Endodermal cell (in vitro differentiated cells): Measurements from ENCODE around the gene FIBCD1. TPM values are rescaled to one million over a fixed set of nuclear protein-coding genes. Genes with fewer than 3 reads are reported as not detected.

Source experiments
- DNase-seq: peaks from one replicate; pipeline ENCODE4 v3.0.0-alpha.2; 2017
- H3K27ac ChIP-seq: 2 replicates; pipeline ENCODE4 v1.5.1; 2013; ENCODE audit warnings: mild to moderate bottlenecking, low read depth, low read length, moderate library complexity
- H3K27me3 ChIP-seq: 2 replicates; pipeline ENCODE4 v1.6.1; 2013; ENCODE audit warnings: mild to moderate bottlenecking, low read length, moderate library complexity; ENCODE audit not compliant: insufficient read depth, control insufficient read depth, poor library complexity, severe bottlenecking
- H3K36me3 ChIP-seq: 2 replicates; pipeline ENCODE4 v1.7.0; 2013; ENCODE audit warnings: mild to moderate bottlenecking, low read length, moderate library complexity; ENCODE audit not compliant: control insufficient read depth, insufficient read depth
- H3K4me1 ChIP-seq: one replicate; pipeline ENCODE4 v1.7.0; 2013; ENCODE audit warnings: low read length; ENCODE audit not compliant: control insufficient read depth, insufficient read depth
- H3K4me3 ChIP-seq: 2 replicates; pipeline ENCODE4 v1.5.1; 2013; ENCODE audit warnings: mild to moderate bottlenecking, low read length, moderate library complexity
- H3K9ac ChIP-seq: 2 replicates; pipeline ENCODE4 v1.6.1; 2013; ENCODE audit warnings: mild to moderate bottlenecking, low read length, moderate library complexity; ENCODE audit not compliant: poor library complexity, severe bottlenecking; ENCODE audit errors: extremely low read depth
- H3K9me3 ChIP-seq: 2 replicates; pipeline ENCODE4 v1.6.1; 2013; ENCODE audit warnings: mild to moderate bottlenecking, low read length, moderate library complexity; ENCODE audit not compliant: control insufficient read depth
- H3K27ac Mint-ChIP-seq: 2 replicates; pipeline ENCODE4 v1.8.0; 2020; ENCODE audit warnings: mixed read lengths
- H3K27me3 Mint-ChIP-seq: 2 replicates; pipeline ENCODE4 v1.8.0; 2021; ENCODE audit warnings: mild to moderate bottlenecking, mixed read lengths; ENCODE audit not compliant: insufficient read depth
- H3K36me3 Mint-ChIP-seq: 2 replicates; pipeline ENCODE4 v1.8.0; 2020; ENCODE audit warnings: low read depth, mixed read lengths
- H3K4me1 Mint-ChIP-seq: 2 replicates; pipeline ENCODE4 v1.8.0; 2020; ENCODE audit warnings: mixed read lengths
- H3K4me3 Mint-ChIP-seq: 2 replicates; pipeline ENCODE4 v1.8.0; 2020; ENCODE audit warnings: mild to moderate bottlenecking, moderate library complexity, mixed read lengths
- H3K9me3 Mint-ChIP-seq: 2 replicates; pipeline ENCODE4 v1.8.0; 2020; ENCODE audit warnings: mild to moderate bottlenecking, mixed read lengths
- CTCF ChIP-seq: fragments of 200-600 bp; sonication (generic); conservative IDR thresholded peaks from 2 replicates; pipeline ENCODE4 v1.5.0; 2021; ENCODE audit warnings: antibody characterized with exemption, mild to moderate bottlenecking
- WGBS, 2 experiments: methylation state at CpG; one replicate each; pipeline versions ENCODE4 v1.1.5 to v1.1.7; 2013; ENCODE audit warnings: missing lambda C conversion rate in 2 of 2, mixed read lengths in 1 of 2; ENCODE audit not compliant: insufficient coverage in 1 of 2, insufficient read length in 1 of 2; 5-methylcytosine and 5-hydroxymethylcytosine counted together
- total RNA-seq, 2 donors: library from RNA; stranded (reverse); fragmentation: NEBNext Ultra II Directional in 1 of 2; extraction: Animal tissue kit (Norgen Biotek cat#: 25700) in 1 of 2; gene quantifications; 2 replicates in 1 of 2; 3 replicates in 1 of 2; pipeline ENCODE4 v1.2.1, GENCODE V29; 2021

The FIBCD1 gene
- total RNA-seq, 2 donors from 2014 or later, result 2.8 to 3.7 TPM

GRCh38 chr9:130870491-130871381 is 68.3 kb downstream of the FIBCD1 start:
- WGBS, 2 experiments, result 87 to 91% methylated on average over 16 to 17 of the region's 17 CpGs
- Mint-ChIP-seq H3K36me3 (peaks cover 72% of the 10 kb centered on the region), H3K27ac (peak overlapping the region; percentile 62)

GRCh38 chr9:130869250-130869649 is 69.8 kb downstream of the FIBCD1 start:
- Mint-ChIP-seq H3K4me1 (peaks cover 2% of the 10 kb centered on the region), H3K4me3 (no peak overlapping the region), H3K27ac (no peak overlapping the region), H3K9me3 (no peaks in the 10 kb centered on the region), H3K36me3 (peaks cover 68% of the 10 kb centered on the region), H3K27me3 (no peaks in the 10 kb centered on the region)
- Histone ChIP-seq H3K9me3 (no peaks in the 10 kb centered on the region), H3K9ac (no peak overlapping the region), H3K36me3 (peaks cover 58% of the 10 kb centered on the region), H3K27ac (no peak overlapping the region), H3K4me3 (no peak overlapping the region), H3K27me3 (no peaks in the 10 kb centered on the region), H3K4me1 (no peaks in the 10 kb centered on the region)
- WGBS, 2 experiments, result 93 to 100% methylated on average over 6 to 8 of the region's 8 CpGs
- no peak for TF ChIP-seq CTCF
- no peak for DNase-seq

More at GRCh38 chr9:130870491-130871381, 68.3 kb downstream of the FIBCD1 start:
- Mint-ChIP-seq H3K9me3 (no peaks in the 10 kb centered on the region), H3K4me1 (peaks cover 2% of the 10 kb centered on the region), H3K4me3 (no peak overlapping the region), H3K27me3 (no peaks in the 10 kb centered on the region)
- no peak for TF ChIP-seq CTCF
- Histone ChIP-seq H3K4me3 (no peak overlapping the region), H3K27me3 (no peaks in the 10 kb centered on the region), H3K27ac (no peak overlapping the region), H3K9ac (no peak overlapping the region), H3K9me3 (no peaks in the 10 kb centered on the region), H3K4me1 (no peaks in the 10 kb centered on the region), H3K36me3 (peaks cover 61% of the 10 kb centered on the region)
- no peak for DNase-seq

GRCh38 chr9:130868230-130868629 is 70.8 kb downstream of the FIBCD1 start:
- Histone ChIP-seq H3K4me1 (no peaks in the 10 kb centered on the region), H3K4me3 (no peak overlapping the region), H3K9ac (no peak overlapping the region), H3K27ac (no peak overlapping the region), H3K36me3 (peaks cover 53% of the 10 kb centered on the region), H3K9me3 (no peaks in the 10 kb centered on the region), H3K27me3 (no peaks in the 10 kb centered on the region)
- no peak overlapping the region for H3K4me3 Mint-ChIP-seq
- peaks cover 60% of the 10 kb centered on the region for H3K36me3 Mint-ChIP-seq
- no peak for DNase-seq
- 90 to 100% methylated on average over 1 to 3 of the region's 3 CpGs for WGBS, 2 experiments
- no peak for TF ChIP-seq CTCF
- no peaks in the 10 kb centered on the region for H3K27me3 Mint-ChIP-seq
- H3K4me1 Mint-ChIP-seq, result peaks cover 2% of the 10 kb centered on the region
- peak overlapping the region; percentile 53 for H3K27ac Mint-ChIP-seq
- H3K9me3 Mint-ChIP-seq, result no peaks in the 10 kb centered on the region
